DOHH2 (cell line): ENCODE data around the gene SNX24.

Experiments
- H3F3A ChIP-seq: fragments of 200-600 bp; sonication (generic), shearing (Covaris generic); 2 replicates; pipeline ENCODE4 v1.6.0; 2016; ENCODE audit warnings: antibody characterized with exemption, mild to moderate bottlenecking; ENCODE audit not compliant: control insufficient read depth, insufficient read depth
- H3K27ac ChIP-seq: fragments of 200-600 bp; sonication (generic); 2 replicates; pipeline ENCODE4 v1.5.1; 2014; ENCODE audit warnings: low read depth, mild to moderate bottlenecking, low read length, moderate library complexity
- H3K27me3 ChIP-seq: fragments of 200-600 bp; sonication (generic); 2 replicates; pipeline ENCODE4 v1.6.1; 2014; ENCODE audit warnings: mild to moderate bottlenecking, low read length, mixed read lengths; ENCODE audit not compliant: control insufficient read depth
- H3K36me3 ChIP-seq: fragments of 200-600 bp; sonication (generic); 2 replicates; pipeline ENCODE4 v1.6.1; 2014; ENCODE audit warnings: mild to moderate bottlenecking, low read length, moderate library complexity, mixed read lengths; ENCODE audit not compliant: control insufficient read depth
- H3K4me1 ChIP-seq: fragments of 200-600 bp; sonication (generic); 2 replicates; pipeline ENCODE4 v1.6.1; 2014; ENCODE audit warnings: mild to moderate bottlenecking, low read length, mixed read lengths; ENCODE audit not compliant: control insufficient read depth
- H3K4me2 ChIP-seq: fragments of 200-600 bp; sonication (generic); 2 replicates; pipeline ENCODE4 v1.6.0; 2014; ENCODE audit warnings: mild to moderate bottlenecking, low read length, moderate library complexity
- H3K4me3 ChIP-seq: fragments of 200-600 bp; sonication (generic); 2 replicates; pipeline ENCODE4 v1.5.1; 2014; ENCODE audit warnings: mild to moderate bottlenecking, low read length, mixed read lengths
- H3K79me2 ChIP-seq: fragments of 200-600 bp; sonication (generic); 2 replicates; pipeline ENCODE4 v1.6.1; 2014; ENCODE audit warnings: mild to moderate bottlenecking, low read length, mixed read lengths; ENCODE audit not compliant: control insufficient read depth
- H3K9me2 ChIP-seq: fragments of 200-600 bp; sonication (generic); replicated peaks from 2 replicates; pipeline ENCODE4 v1.6.1; 2014; ENCODE audit warnings: mild to moderate bottlenecking, low read length, mixed read lengths; ENCODE audit not compliant: control insufficient read depth
- H3K9me3 ChIP-seq: fragments of 200-600 bp; sonication (generic); 2 replicates; pipeline ENCODE4 v1.6.1; 2014; ENCODE audit warnings: antibody characterized with exemption, low read length, mixed read lengths; ENCODE audit not compliant: control insufficient read depth, insufficient read depth
- H4K20me1 ChIP-seq: fragments of 200-600 bp; sonication (generic); 2 replicates; pipeline ENCODE4 v1.6.0; 2014; ENCODE audit warnings: low read depth, mild to moderate bottlenecking, antibody characterized with exemption, low read length, moderate library complexity; ENCODE audit not compliant: control insufficient read depth, insufficient read depth
- CTCF ChIP-seq: fragments of 200-600 bp; sonication (generic); IDR thresholded peaks from one replicate; pipeline ENCODE4 v1.5.1; 2014; ENCODE audit warnings: antibody characterized with exemption, mild to moderate bottlenecking, low read depth, low read length; ENCODE audit not compliant: poor library complexity, severe bottlenecking
- EZH2phosphoT487 ChIP-seq: fragments of 200-600 bp; sonication (generic); IDR thresholded peaks from 2 replicates; pipeline ENCODE4 v1.6.1; 2017; ENCODE audit warnings: borderline replicate concordance, mild to moderate bottlenecking, antibody characterized with exemption, low read length, moderate library complexity, mixed read lengths

Gene SNX24

DNA sequence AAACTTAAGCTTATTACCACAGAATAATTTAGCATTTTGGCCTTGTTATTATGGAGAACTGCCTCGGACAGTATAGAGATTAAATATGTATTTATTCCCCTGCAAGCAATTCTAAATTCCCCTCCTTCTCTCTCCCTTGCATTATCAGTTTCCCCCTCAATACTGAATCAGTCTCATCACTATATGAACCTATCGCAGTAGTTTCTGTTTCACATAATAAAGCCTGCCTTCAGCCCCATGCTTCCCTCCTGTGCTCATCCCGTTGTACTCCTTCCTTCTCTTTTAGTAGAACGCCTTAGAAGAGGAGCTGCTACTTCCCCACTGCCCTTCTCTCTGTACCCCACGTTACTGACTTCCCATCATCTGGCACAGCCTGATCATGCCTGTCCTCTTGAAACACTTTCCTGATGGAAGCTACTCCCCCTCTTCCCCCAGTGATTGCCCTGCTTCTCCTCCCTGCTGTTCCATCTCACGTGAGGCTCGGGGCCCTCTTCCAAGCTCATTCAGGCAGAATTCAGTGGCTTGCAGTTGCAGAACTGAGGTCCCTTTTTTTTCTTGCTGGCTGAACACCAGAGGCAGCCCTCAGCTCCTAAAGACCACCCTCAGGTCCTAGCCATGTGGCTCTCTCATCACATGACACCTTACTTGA is 97.8 kb downstream of the SNX24 start:
- no peak overlapping the region for H3K4me2 ChIP-seq
- H3F3A ChIP-seq: no peaks in the 10 kb centered on the region
- H3K27ac ChIP-seq: no peak overlapping the region
- no peaks in the 10 kb centered on the region for H3K79me2 ChIP-seq
- H4K20me1 ChIP-seq: no peaks in the 10 kb centered on the region
- H3K36me3 ChIP-seq: no peaks in the 10 kb centered on the region
- H3K4me3 ChIP-seq: no peak overlapping the region
- H3K9me3 ChIP-seq: no peaks in the 10 kb centered on the region
- no peaks in the 10 kb centered on the region for H3K4me1 ChIP-seq
- H3K27me3 ChIP-seq: no peaks in the 10 kb centered on the region
- no peaks in the 10 kb centered on the region for H3K9me2 ChIP-seq
- TF ChIP-seq EZH2phosphoT487 (no peak), CTCF (no peak)

DNA sequence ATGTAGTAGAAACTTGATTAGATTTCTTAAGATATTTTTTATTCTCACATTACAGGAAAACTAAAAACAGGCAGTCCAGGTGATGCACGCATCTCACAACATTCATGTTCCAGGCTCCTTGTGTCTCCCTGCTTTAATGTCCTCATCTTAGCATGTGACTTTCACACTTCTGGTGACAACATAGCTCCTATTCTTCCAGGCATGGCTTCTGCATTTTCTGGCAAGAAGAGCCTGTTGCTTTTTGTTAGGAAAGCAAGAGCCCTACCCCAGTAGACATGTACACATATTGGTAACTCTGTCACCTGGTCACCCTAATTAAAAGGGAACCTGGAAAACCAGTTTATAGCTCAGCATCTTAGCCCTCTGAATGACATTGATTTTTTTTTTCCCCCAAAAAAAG is 98.6 kb downstream of the SNX24 start:
- no peaks in the 10 kb centered on the region for H4K20me1 ChIP-seq
- no peak overlapping the region for H3K4me3 ChIP-seq
- H3K79me2 ChIP-seq: no peaks in the 10 kb centered on the region
- H3K36me3 ChIP-seq: no peaks in the 10 kb centered on the region
- no peaks in the 10 kb centered on the region for H3K9me3 ChIP-seq
- H3K4me2 ChIP-seq: no peak overlapping the region
- no peaks in the 10 kb centered on the region for H3K27me3 ChIP-seq
- H3K4me1 ChIP-seq: no peaks in the 10 kb centered on the region
- no peak for TF ChIP-seq CTCF
- TF ChIP-seq EZH2phosphoT487: no peak
- H3K9me2 ChIP-seq: no peaks in the 10 kb centered on the region
- no peaks in the 10 kb centered on the region for H3F3A ChIP-seq
- no peak overlapping the region for H3K27ac ChIP-seq

DNA sequence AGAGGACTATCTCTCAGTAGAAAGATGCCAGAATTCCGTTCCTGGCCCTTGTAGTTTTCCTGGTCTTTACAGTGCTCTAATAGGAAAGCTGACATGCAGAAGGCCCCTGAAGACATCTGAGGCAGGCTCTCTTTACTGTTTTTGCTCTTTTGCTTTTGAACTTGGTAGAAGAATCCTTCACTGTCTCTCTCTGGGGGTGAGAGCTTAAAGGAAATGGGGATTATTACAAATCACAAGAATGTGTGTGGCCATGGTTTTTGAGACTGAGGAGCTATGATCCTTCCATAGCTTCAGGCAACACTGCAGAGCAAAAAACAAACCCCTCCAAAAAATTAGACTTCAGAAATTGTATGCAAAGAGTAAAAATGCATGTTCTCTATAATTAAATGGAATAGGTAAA is 102.0 kb downstream of the SNX24 start:
- H3K27ac ChIP-seq: no peak overlapping the region
- no peaks in the 10 kb centered on the region for H3K36me3 ChIP-seq
- no peak for TF ChIP-seq EZH2phosphoT487
- no peak for TF ChIP-seq CTCF
- H3K4me1 ChIP-seq: no peaks in the 10 kb centered on the region
- no peaks in the 10 kb centered on the region for H3K9me3 ChIP-seq
- no peaks in the 10 kb centered on the region for H3K9me2 ChIP-seq
- no peak overlapping the region for H3K4me2 ChIP-seq
- H3F3A ChIP-seq: no peaks in the 10 kb centered on the region
- H3K79me2 ChIP-seq: no peaks in the 10 kb centered on the region
- no peaks in the 10 kb centered on the region for H4K20me1 ChIP-seq
- H3K4me3 ChIP-seq: no peak overlapping the region
- H3K27me3 ChIP-seq: no peaks in the 10 kb centered on the region
